HCT116 (cell line): ENCODE measurements around the gene CHRM3. TPM values are rescaled to one million over a fixed set of nuclear protein-coding genes. Genes with fewer than 3 reads are reported as not detected.

Experiments used
- ATAC-seq: fragments of 200-7000 bp; cut with Tn5 transposase; 2 replicates; pipeline ENCODE4 v1.9.1; 2020; ENCODE audit warnings: mild to moderate bottlenecking, moderate library complexity
- BruUV-seq: library from RNA; stranded (reverse); fragments of 400-500 nt; replicated peaks from 2 replicates; lab custom pipeline; 2021; lab: Mats Ljungman, UMichigan
- CTCF ChIA-PET: fragments of 300-600 bp; sonication (Branson Sonifier 250); formaldehyde crosslinking; loops from one replicate; lab custom pipeline; 2021; ENCODE audit warnings: antibody characterized with exemption; lab: Charles Lee
- POLR2A ChIA-PET: fragments of 300-600, 350-600 bp; sonication (Branson Sonifier 250); formaldehyde crosslinking; loops from one replicate; lab custom pipeline; 2021; ENCODE audit warnings: antibody characterized with exemption; lab: Charles Lee
- RAD21 ChIA-PET, 2 experiments: fragments of 300-600 bp; sonication (Branson Sonifier 250); formaldehyde crosslinking; loops; one replicate each; lab custom pipeline; 2023; ENCODE audit warnings: low total read pairs in 2 of 2; ENCODE audit not compliant: uncharacterized antibody in 2 of 2, unreplicated experiment in 2 of 2, low non-redundant PET in 1 of 2; lab: Charles Lee
- DNase-seq: peaks from one replicate; pipeline ENCODE4 v3.0.0-alpha.2; 2010; ENCODE audit warnings: low read depth, low spot score
- H2AFZ ChIP-seq: fragments of 200-600 bp; shearing (Covaris generic), sonication (generic); 2 replicates; pipeline ENCODE4 v1.6.1; 2017; ENCODE audit warnings: low read depth, mixed run types, mixed read lengths, antibody characterized with exemption, low read length; ENCODE audit not compliant: poor library complexity, severe bottlenecking
- H3K27ac ChIP-seq: 2 replicates; pipeline ENCODE4 v1.5.1; 2012; ENCODE audit warnings: low read depth, low read length
- H3K27me3 ChIP-seq: fragments of 200-600 bp; sonication (generic); 2 replicates; pipeline ENCODE4 v1.6.1; 2016; ENCODE audit warnings: mixed run types, low read length, mixed read lengths; ENCODE audit not compliant: insufficient read depth
- H3K36me3 ChIP-seq, 2 experiments: fragments of 200-500 bp in 1 of 2; fragments of 200-600 bp in 1 of 2; sonication (Bioruptor generic) in 1 of 2; sonication (generic) in 1 of 2; 2 replicates each; pipeline versions ENCODE4 v1.5.1 to v1.6.1; 2014 to 2016; ENCODE audit warnings: low read length in 2 of 2, inconsistent platforms in 1 of 2, mixed read lengths in 1 of 2, mixed run types in 1 of 2; ENCODE audit not compliant: insufficient read depth in 2 of 2, control insufficient read depth in 1 of 2
- H3K4me1 ChIP-seq, 2 experiments: fragments of 200-600 bp in 1 of 2; sonication (generic) in 1 of 2; 2 replicates each; pipeline versions ENCODE4 v1.5.1 to v1.6.1; 2012 to 2017; ENCODE audit warnings: low read length in 2 of 2, inconsistent platforms in 1 of 2, mild to moderate bottlenecking in 1 of 2, mixed read lengths in 1 of 2, mixed run types in 1 of 2, moderate library complexity in 1 of 2; ENCODE audit not compliant: insufficient read depth in 2 of 2, control insufficient read depth in 1 of 2
- H3K4me2 ChIP-seq: fragments of 200-600 bp; sonication (generic); 2 replicates; pipeline ENCODE4 v1.6.1; 2017; ENCODE audit warnings: mixed run types, low read length, mixed read lengths
- H3K4me3 ChIP-seq, 2 experiments: fragments of 200-600 bp in 1 of 2; sonication (generic) in 1 of 2; replicated peaks in 1 of 2; 2 replicates each; pipeline ENCODE4 v1.5.1; 2011 to 2016; ENCODE audit warnings: low read length in 2 of 2, control low read depth in 1 of 2, low read depth in 1 of 2, mild to moderate bottlenecking in 1 of 2, mixed read lengths in 1 of 2, mixed run types in 1 of 2
- H3K79me2 ChIP-seq: fragments of 200-600 bp; sonication (generic); 2 replicates; pipeline ENCODE4 v1.6.1; 2017; ENCODE audit warnings: mild to moderate bottlenecking, mixed run types, low read length, moderate library complexity, mixed read lengths; ENCODE audit not compliant: insufficient read depth
- H3K9ac ChIP-seq: fragments of 200-600 bp; sonication (generic); 2 replicates; pipeline ENCODE4 v1.6.1; 2016; ENCODE audit warnings: low read length, mixed read lengths
- H3K9me2 ChIP-seq: fragments of 200-600 bp; sonication (generic), shearing (Covaris generic); 2 replicates; pipeline ENCODE4 v1.6.1; 2017; ENCODE audit warnings: mixed run types, mild to moderate bottlenecking, moderate library complexity; ENCODE audit not compliant: insufficient read depth
- H3K9me3 ChIP-seq, 2 experiments: fragments of 200-500 bp in 1 of 2; fragments of 200-600 bp in 1 of 2; sonication (Bioruptor generic) in 1 of 2; sonication (generic) in 1 of 2; 2 replicates each; pipeline ENCODE4 v1.6.1; 2014 to 2017; ENCODE audit warnings: low read length in 2 of 2, mixed read lengths in 2 of 2, inconsistent platforms in 1 of 2, low read depth in 1 of 2, mild to moderate bottlenecking in 1 of 2, mixed run types in 1 of 2, moderate library complexity in 1 of 2; ENCODE audit not compliant: control insufficient read depth in 1 of 2, insufficient read depth in 1 of 2
- H4K20me1 ChIP-seq: fragments of 200-600 bp; sonication (generic), shearing (Covaris generic); 2 replicates; pipeline ENCODE4 v1.6.1; 2017; ENCODE audit warnings: mixed run types, mild to moderate bottlenecking, moderate library complexity; ENCODE audit not compliant: insufficient read depth
- ATF3 ChIP-seq: IDR thresholded peaks from 2 replicates; pipeline ENCODE4 v1.6.1; 2012
- CEBPB ChIP-seq: IDR thresholded peaks from 2 replicates; pipeline ENCODE4 v1.6.1; 2012; ENCODE audit warnings: low read depth
- CTCF ChIP-seq, 3 experiments: fragments of 200-600 bp in 1 of 3; sonication (generic) in 1 of 3; IDR thresholded peaks in 2 of 3; conservative IDR thresholded peaks in 1 of 3; 2 replicates each; pipeline ENCODE4 v1.5.1; 2012 to 2017; ENCODE audit warnings: low read depth in 2 of 3, low read length in 2 of 3, antibody characterized with exemption in 1 of 3, borderline replicate concordance in 1 of 3, control low read depth in 1 of 3, mild to moderate bottlenecking in 1 of 3, mixed read lengths in 1 of 3, mixed run types in 1 of 3, moderate library complexity in 1 of 3; ENCODE audit not compliant: insufficient read depth in 1 of 3
- ELF1 ChIP-seq: IDR thresholded peaks from 2 replicates; pipeline ENCODE4 v1.6.1; 2012; ENCODE audit warnings: low read depth, borderline replicate concordance
- EZH2 ChIP-seq: fragments of 200-600 bp; sonication (generic); IDR thresholded peaks from 2 replicates; pipeline ENCODE4 v1.6.1; 2017; ENCODE audit warnings: antibody characterized with exemption, mixed run types
- EZH2phosphoT487 ChIP-seq: fragments of 200-600 bp; IDR thresholded peaks from 2 replicates; pipeline ENCODE4 v1.6.1; 2018; ENCODE audit warnings: antibody characterized with exemption, borderline replicate concordance
- FOSL1 ChIP-seq: IDR thresholded peaks from 2 replicates; pipeline ENCODE4 v1.6.1; 2012; ENCODE audit warnings: low read depth
- JUND ChIP-seq: IDR thresholded peaks from 2 replicates; pipeline ENCODE4 v1.6.1; 2012
- MAX ChIP-seq: IDR thresholded peaks from 2 replicates; pipeline ENCODE4 v1.6.1; 2012
- RAD21 ChIP-seq: IDR thresholded peaks from 2 replicates; pipeline ENCODE4 v1.6.1; 2012; ENCODE audit warnings: low read depth, mild to moderate bottlenecking
- SRF ChIP-seq: IDR thresholded peaks from 2 replicates; pipeline ENCODE4 v1.6.1; 2012; ENCODE audit warnings: low read depth
- TCF7L2 ChIP-seq: IDR thresholded peaks from 2 replicates; pipeline ENCODE4 v1.7.0; 2011; ENCODE audit warnings: borderline replicate concordance, inconsistent platforms; ENCODE audit not compliant: insufficient read depth, insufficient read length; ENCODE audit errors: extremely low read depth
- YY1 ChIP-seq: IDR thresholded peaks from 2 replicates; pipeline ENCODE4 v1.6.1; 2011; ENCODE audit warnings: low read length, low read depth, moderate library complexity, mild to moderate bottlenecking; ENCODE audit not compliant: insufficient replicate concordance; ENCODE audit errors: extremely low read depth
- ZFX ChIP-seq: fragments of 450-650 bp; IDR thresholded peaks from 2 replicates; pipeline ENCODE4 v1.6.1; 2017
- ZNF274 ChIP-seq: fragments of 200-500 bp; sonication (Bioruptor generic); IDR thresholded peaks from 2 replicates; pipeline ENCODE4 v1.6.1; 2014; ENCODE audit warnings: mild to moderate bottlenecking, low read depth, low read length, inconsistent platforms
- intact Hi-C: fragments of 100-400 bp; cut with micrococcal nuclease; formaldehyde crosslinking; loops from 2 replicates; pipeline ENCODE4 v1.10.0; 2022
- total RNA-seq: library from RNA; stranded (reverse); gene quantifications from one replicate; pipeline ENCODE4 v1.2.1, GENCODE V29; 2021; ENCODE audit not compliant: unreplicated experiment

Gene CHRM3
- total RNA-seq, 1 experiment from 2014 or later = 0.15 TPM

GRCh38 chr1:239428120-239428710, 41.8 kb downstream of the CHRM3 start (continued):
- TF ChIP-seq CTCF (IDR thresholded peaks at IDR 0.05 in 2 of 3, conservative IDR thresholded peaks at IDR 0.05 in 1 of 3; ENCODE audit: borderline replicate concordance in 1 of 3, insufficient read depth in 1 of 3, low read depth in 2 of 3, low read length in 2 of 3) (no peak), JUND (no peak), ELF1 (no peak), EZH2phosphoT487 (no peak), FOSL1 (no peak)
- TF ChIP-seq, all 23 proteins: peak for 0

- intact Hi-C loops = no loop called here
Measured at GRCh38 chr1:239429163-239429562, 42.8 kb downstream of the CHRM3 start.

More at GRCh38 chr1:239429163-239429562, 42.8 kb downstream of the CHRM3 start:
- H3K4me2 ChIP-seq = no peak overlapping the region
- peaks cover 4 to 30% of the 10 kb centered on the region in 2 experiments; a peak in 2 of 4 replicates for H3K9me3 ChIP-seq
- H3K9ac ChIP-seq = no peak overlapping the region
- DNase-seq = no peak
- no peak overlapping the region for H2AFZ ChIP-seq
- H3K4me3 ChIP-seq = no peak overlapping the region
- no peaks in the 10 kb centered on the region for H3K4me1 ChIP-seq
- no peaks in the 10 kb centered on the region for H3K9me2 ChIP-seq
- ChIA-PET RAD21 (no interaction called here), CTCF (no interaction called here), POLR2A (no interaction called here)
- no peaks in the 10 kb centered on the region for H3K27me3 ChIP-seq
- H4K20me1 ChIP-seq = no peaks in the 10 kb centered on the region
- no TSS peak for BruUV-seq
- TF ChIP-seq EZH2phosphoT487 (no peak), CTCF (IDR thresholded peaks at IDR 0.05 in 2 of 3, conservative IDR thresholded peaks at IDR 0.05 in 1 of 3; ENCODE audit: borderline replicate concordance in 1 of 3, insufficient read depth in 1 of 3, low read depth in 2 of 3, low read length in 2 of 3) (no peak), ATF3 (no peak), ZFX (no peak), YY1 (no peak), CEBPB (no peak), RAD21 (no peak), ZNF274 (no peak), EZH2 (no peak), TCF7L2 (no peak), JUND (no peak), SRF (no peak), ELF1 (no peak), MAX (no peak), FOSL1 (no peak)
- ATAC-seq = no peak
- H3K79me2 ChIP-seq = no peaks in the 10 kb centered on the region
- no peaks in the 10 kb centered on the region for H3K36me3 ChIP-seq
- no peak overlapping the region for H3K27ac ChIP-seq
